ENCODE results near the gene RGS5. TPM values are rescaled to one million over a fixed set of nuclear protein-coding genes. Genes with fewer than 3 reads are reported as not detected.
A peak's percentile ranks its signal among the peaks of the same experiment; 100 is the strongest.

The RGS5 gene
- total RNA-seq, 1 donor from 2014 or later = 209 TPM

DNA sequence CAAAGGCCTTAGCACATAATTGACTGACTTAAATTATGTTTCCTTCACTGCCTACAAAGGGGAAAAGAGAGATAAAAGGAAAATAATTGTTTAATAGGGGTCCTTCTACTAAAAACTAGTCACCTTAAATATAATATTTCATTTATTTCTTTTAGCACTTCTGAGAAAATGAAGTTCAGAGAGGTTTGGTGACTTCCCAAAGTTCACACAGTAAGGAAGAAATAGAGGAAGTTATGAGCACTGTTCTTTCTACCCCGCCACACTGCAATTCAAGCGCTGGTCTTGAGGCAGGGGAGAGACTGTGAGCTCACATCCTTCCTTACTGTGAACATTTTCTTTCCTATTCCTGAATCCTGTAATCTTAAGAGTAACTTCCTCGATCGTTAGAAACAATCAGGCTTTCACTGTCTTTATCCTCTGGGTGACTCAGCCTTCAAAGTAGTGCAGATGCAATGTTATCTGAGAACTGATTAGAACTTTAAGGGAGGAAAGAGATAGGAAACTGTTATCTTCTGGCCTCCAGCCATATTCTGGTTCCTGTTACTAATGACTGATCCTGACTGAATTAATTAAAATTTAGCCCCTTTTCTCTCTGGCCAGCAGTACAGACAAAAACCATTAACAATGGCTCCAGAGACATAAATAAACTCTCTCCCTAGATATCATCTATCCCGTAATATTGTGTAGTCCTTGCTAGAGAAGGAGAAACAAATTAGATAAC lies 6.8 kb downstream of the RGS5 start:
- TF ChIP-seq, protein P1, sequence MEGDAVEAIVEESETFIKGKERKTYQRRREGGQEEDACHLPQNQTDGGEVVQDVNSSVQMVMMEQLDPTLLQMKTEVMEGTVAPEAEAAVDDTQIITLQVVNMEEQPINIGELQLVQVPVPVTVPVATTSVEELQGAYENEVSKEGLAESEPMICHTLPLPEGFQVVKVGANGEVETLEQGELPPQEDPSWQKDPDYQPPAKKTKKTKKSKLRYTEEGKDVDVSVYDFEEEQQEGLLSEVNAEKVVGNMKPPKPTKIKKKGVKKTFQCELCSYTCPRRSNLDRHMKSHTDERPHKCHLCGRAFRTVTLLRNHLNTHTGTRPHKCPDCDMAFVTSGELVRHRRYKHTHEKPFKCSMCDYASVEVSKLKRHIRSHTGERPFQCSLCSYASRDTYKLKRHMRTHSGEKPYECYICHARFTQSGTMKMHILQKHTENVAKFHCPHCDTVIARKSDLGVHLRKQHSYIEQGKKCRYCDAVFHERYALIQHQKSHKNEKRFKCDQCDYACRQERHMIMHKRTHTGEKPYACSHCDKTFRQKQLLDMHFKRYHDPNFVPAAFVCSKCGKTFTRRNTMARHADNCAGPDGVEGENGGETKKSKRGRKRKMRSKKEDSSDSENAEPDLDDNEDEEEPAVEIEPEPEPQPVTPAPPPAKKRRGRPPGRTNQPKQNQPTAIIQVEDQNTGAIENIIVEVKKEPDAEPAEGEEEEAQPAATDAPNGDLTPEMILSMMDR (IDR thresholded peaks at IDR 0.05; ENCODE audit: unreplicated experiment) = no peak
- peaks cover 52% of the 10 kb centered on the region for H3K4me1 Mint-ChIP-seq

DNA sequence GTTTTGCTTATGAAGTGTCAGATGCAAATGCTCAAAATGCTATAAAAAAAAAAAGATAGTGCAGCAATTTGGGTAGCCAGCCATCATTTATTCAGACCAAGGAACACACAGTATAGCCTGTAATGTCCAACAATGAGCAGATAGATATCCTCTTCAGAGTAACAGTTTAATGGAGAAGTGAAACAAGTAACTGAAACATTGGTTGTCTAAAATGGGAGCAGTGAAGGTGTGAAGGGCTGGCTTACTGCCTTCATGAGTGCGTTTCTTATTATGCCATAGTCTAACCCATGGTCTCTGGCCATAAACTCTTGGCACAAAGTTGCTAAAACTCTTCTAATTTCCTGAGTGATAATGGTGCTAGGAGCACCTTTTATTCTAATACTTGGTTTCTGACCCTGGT lies 11.4 kb downstream of the RGS5 start:
- no peak for DNase-seq (ENCODE audit: low spot score in 2 of 2, unreplicated experiment in 2 of 2)
- H3K36me3 Mint-ChIP-seq = peaks cover 2% of the 10 kb centered on the region
- H3K4me3 Mint-ChIP-seq = no peak overlapping the region
- no peaks in the 10 kb centered on the region for H3K9me3 Mint-ChIP-seq
- H3K4me1 Mint-ChIP-seq = peaks cover 46% of the 10 kb centered on the region
- TF ChIP-seq, protein P1 (IDR thresholded peaks at IDR 0.05; ENCODE audit: unreplicated experiment) = no peak
- H3K27ac Mint-ChIP-seq = no peak overlapping the region
- no peaks in the 10 kb centered on the region for H3K27me3 Mint-ChIP-seq (ENCODE audit: low read depth)

More for the DNA sequence above, 6.8 kb downstream of the RGS5 start:
- peak overlapping the region; percentile 51 for H3K27ac Mint-ChIP-seq
- DNase-seq (ENCODE audit: low spot score in 2 of 2, unreplicated experiment in 2 of 2) = no peak
- no peaks in the 10 kb centered on the region for H3K9me3 Mint-ChIP-seq
- no peaks in the 10 kb centered on the region for H3K27me3 Mint-ChIP-seq (ENCODE audit: low read depth)
- H3K36me3 Mint-ChIP-seq = no peaks in the 10 kb centered on the region
- H3K4me3 Mint-ChIP-seq = no peak overlapping the region

DNA sequence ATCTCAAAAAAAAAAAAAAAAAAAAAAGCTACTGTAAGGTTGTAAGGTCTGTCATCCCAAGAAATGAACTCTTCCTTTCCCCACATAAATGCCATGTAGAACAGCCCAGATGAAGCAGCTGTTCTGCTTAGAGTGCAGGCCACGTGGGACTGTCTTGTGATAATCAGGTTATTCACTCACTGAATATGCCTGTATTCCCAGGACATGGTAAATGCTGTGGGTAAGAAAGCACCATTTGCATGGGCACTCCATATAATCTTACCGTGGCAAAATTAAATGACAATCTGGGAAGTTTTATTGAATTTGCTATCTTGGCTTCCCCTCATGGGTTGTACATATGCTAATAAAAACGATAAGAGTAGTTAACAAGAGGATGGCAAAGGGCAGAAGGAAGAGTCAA lies 13.8 kb downstream of the RGS5 start:
- H3K4me3 Mint-ChIP-seq = no peak overlapping the region
- TF ChIP-seq, protein P1 (IDR thresholded peaks at IDR 0.05; ENCODE audit: unreplicated experiment) = no peak
- peaks cover 13% of the 10 kb centered on the region for H3K36me3 Mint-ChIP-seq
- DNase-seq (ENCODE audit: low spot score in 2 of 2, unreplicated experiment in 2 of 2) = no peak
- peaks cover 38% of the 10 kb centered on the region for H3K4me1 Mint-ChIP-seq
- no peaks in the 10 kb centered on the region for H3K27me3 Mint-ChIP-seq (ENCODE audit: low read depth)
- peaks cover 3% of the 10 kb centered on the region for H3K9me3 Mint-ChIP-seq
- no peak overlapping the region for H3K27ac Mint-ChIP-seq

DNA sequence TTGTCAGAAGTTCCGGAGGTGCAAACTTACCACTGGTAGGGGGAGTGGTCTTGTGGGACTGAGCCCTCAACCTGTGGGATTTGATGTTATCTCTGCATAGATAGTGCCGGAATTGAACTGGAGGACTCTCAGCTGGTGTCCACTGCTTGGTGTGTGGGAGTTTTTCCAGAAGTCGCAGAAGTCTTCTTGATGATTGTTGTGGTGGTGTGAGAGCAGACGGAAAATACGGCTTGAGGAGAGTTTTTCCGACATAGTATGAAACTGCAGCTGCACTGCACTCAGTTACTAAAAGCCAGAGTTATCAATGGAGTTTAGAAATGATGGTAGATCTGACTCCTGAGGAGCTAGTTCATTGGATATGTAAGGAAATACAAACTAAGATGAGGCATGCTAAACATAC lies 14.9 kb downstream of the RGS5 start:
- H3K36me3 Mint-ChIP-seq = peaks cover 16% of the 10 kb centered on the region
- H3K4me3 Mint-ChIP-seq = no peak overlapping the region
- H3K9me3 Mint-ChIP-seq = peaks cover 3% of the 10 kb centered on the region
- no peak for DNase-seq (ENCODE audit: low spot score in 2 of 2, unreplicated experiment in 2 of 2)
- H3K27me3 Mint-ChIP-seq (ENCODE audit: low read depth) = no peaks in the 10 kb centered on the region
- peaks cover 31% of the 10 kb centered on the region for H3K4me1 Mint-ChIP-seq
- peak overlapping the region; percentile 48 for H3K27ac Mint-ChIP-seq
- TF ChIP-seq, protein P1 (IDR thresholded peaks at IDR 0.05; ENCODE audit: unreplicated experiment) = no peak

DNA sequence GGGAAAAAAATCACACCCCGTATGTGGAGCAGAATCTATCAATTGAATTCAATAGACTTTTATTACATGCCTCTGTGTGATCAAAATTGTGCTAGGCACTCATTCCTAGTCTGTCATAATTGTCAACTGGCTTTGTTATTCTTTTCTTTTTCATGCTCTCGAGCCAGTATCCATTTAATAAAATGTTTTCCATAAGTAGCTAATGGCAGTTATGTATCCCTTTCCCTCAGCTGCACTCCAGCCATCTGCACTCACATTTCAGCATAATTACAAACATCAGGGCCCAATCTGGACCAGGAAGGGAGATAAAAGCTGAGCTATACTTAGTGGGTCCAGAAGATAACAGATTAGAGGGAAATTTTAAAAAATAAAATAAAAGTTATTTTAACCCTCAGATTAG lies 15.9 kb downstream of the RGS5 start:
- Mint-ChIP-seq H3K4me1 (peaks cover 26% of the 10 kb centered on the region), H3K36me3 (peaks cover 16% of the 10 kb centered on the region), H3K27ac (peak overlapping the region; percentile 55), H3K27me3 (ENCODE audit: low read depth) (no peaks in the 10 kb centered on the region), H3K9me3 (peaks cover 3% of the 10 kb centered on the region), H3K4me3 (no peak overlapping the region)
- TF ChIP-seq, protein P1 (IDR thresholded peaks at IDR 0.05; ENCODE audit: unreplicated experiment) = no peak
- no peak for DNase-seq (ENCODE audit: low spot score in 2 of 2, unreplicated experiment in 2 of 2)
